HepG2 (cell line): ENCODE data around the gene BBC3. TPM values are rescaled to one million over a fixed set of nuclear protein-coding genes. Genes with fewer than 3 reads are reported as not detected.

Source experiments
- ARID3A ChIP-seq: IDR thresholded peaks from 2 replicates; pipeline ENCODE4 v1.6.1; 2012; ENCODE audit warnings: low read depth, low read length, improper control_type of control experiment
- FOSL1 ChIP-seq: sonication (generic); formaldehyde crosslinking; IDR thresholded peaks from 2 replicates; pipeline ENCODE4 v1.9.0; 2021; ENCODE audit warnings: missing genetic modification reagents, borderline replicate concordance
- HNRNPLL ChIP-seq: fragments of 200-400 bp; formaldehyde crosslinking; IDR thresholded peaks from 2 replicates; pipeline ENCODE4 v1.6.1; 2017; ENCODE audit warnings: mild to moderate bottlenecking, low read depth, low read length; ENCODE audit not compliant: poor library complexity, severe bottlenecking
- PATZ1 ChIP-seq: sonication (generic); formaldehyde crosslinking; IDR thresholded peaks from 2 replicates; pipeline ENCODE4 v1.4.0; 2020; ENCODE audit warnings: missing genetic modification reagents
- PCBP1 ChIP-seq: fragments of 200-400 bp; formaldehyde crosslinking; IDR thresholded peaks from 2 replicates; pipeline ENCODE4 v1.6.1; 2017; ENCODE audit warnings: mild to moderate bottlenecking, low read depth, low read length, borderline replicate concordance
- PHF20 ChIP-seq: sonication (generic); formaldehyde crosslinking; IDR thresholded peaks from 2 replicates; pipeline ENCODE4 v1.5.0; 2020; ENCODE audit warnings: mild to moderate bottlenecking, missing genetic modification reagents
- PHF21A ChIP-seq: sonication (generic); formaldehyde crosslinking; IDR thresholded peaks from 2 replicates; pipeline ENCODE4 v1.5.0; 2020; ENCODE audit warnings: mild to moderate bottlenecking, missing genetic modification reagents
- PRDM4 ChIP-seq: sonication (generic); formaldehyde crosslinking; IDR thresholded peaks from 2 replicates; pipeline ENCODE4 v1.9.0; 2021; ENCODE audit warnings: missing genetic modification reagents, borderline replicate concordance
- REL ChIP-seq: sonication (generic); formaldehyde crosslinking; conservative IDR thresholded peaks from 2 replicates; pipeline ENCODE4 v1.8.0; 2022; ENCODE audit warnings: mild to moderate bottlenecking, missing genetic modification reagents, moderate library complexity
- RFX5 ChIP-seq: IDR thresholded peaks from 2 replicates; pipeline ENCODE4 v1.6.1; 2011; ENCODE audit warnings: low read depth, low read length, improper control_type of control experiment
- RFXAP ChIP-seq: sonication (generic); formaldehyde crosslinking; IDR thresholded peaks from 2 replicates; pipeline ENCODE4 v1.4.0; 2020; ENCODE audit warnings: missing genetic modification reagents, borderline replicate concordance
- TFAP4 ChIP-seq: sonication (generic); IDR thresholded peaks from 2 replicates; pipeline ENCODE4 v1.6.1; 2016; ENCODE audit warnings: low read depth, borderline replicate concordance
- TFDP2 ChIP-seq: sonication (generic); formaldehyde crosslinking; IDR thresholded peaks from 2 replicates; pipeline ENCODE4 v1.4.0; 2020; ENCODE audit warnings: missing genetic modification reagents
- ZNF331 ChIP-seq: sonication (generic); formaldehyde crosslinking; IDR thresholded peaks from 2 replicates; pipeline ENCODE4 v1.4.0; 2020; ENCODE audit warnings: missing genetic modification reagents
- ZNF580 ChIP-seq: IDR thresholded peaks from 2 replicates; pipeline ENCODE4 v1.6.1; 2016; ENCODE audit warnings: low read depth, borderline replicate concordance
- ZNF800 ChIP-seq: sonication (generic); formaldehyde crosslinking; IDR thresholded peaks from 2 replicates; pipeline ENCODE4 v1.4.0; 2020; ENCODE audit warnings: missing genetic modification reagents
- ZNF841 ChIP-seq: sonication (generic); formaldehyde crosslinking; IDR thresholded peaks from 2 replicates; pipeline ENCODE4 v1.8.1; 2023; ENCODE audit warnings: missing genetic modification reagents, borderline replicate concordance
- polyA plus RNA-seq, 8 experiments: library from polyadenylated mRNA; depleted of rRNA in 3 of 8; stranded (reverse) in 7 of 8; unstranded in 1 of 8; fragments of >200 nt; fragmentation: Illumina TruSeq in 4 of 8; extraction: Trizol in 4 of 8; gene quantifications; 2 replicates each; pipeline versions ENCODE4 v1.2.1 to v1.2.3, GENCODE V29; 2011 to 2016; ENCODE audit warnings: low read depth in 4 of 8, missing spikeins in 1 of 8, mixed read lengths in 1 of 8; ENCODE audit not compliant: insufficient read depth in 1 of 8
- total RNA-seq, 5 experiments: library from RNA; depleted of rRNA; stranded (reverse); fragments of >200 nt; fragmentation: Illumina TruSeq; extraction: Trizol; gene quantifications; 2 replicates each; pipeline ENCODE4 v1.2.3, GENCODE V29; 2016; ENCODE audit warnings: low read depth in 1 of 5

BBC3 gene
- total and polyA plus RNA-seq, 2 of the 13 experiments (the other 11 are each of a cell fraction or from before 2014, with no cell fraction given): 6.1 to 8.8 TPM

- no peak for TF ChIP-seq FOSL1 (CRISPR knock-in tag)
- TF ChIP-seq RFXAP (CRISPR knock-in tag): no peak
- 0 out of 2 replicates have a peak, but pooled peaks have one; percentile 10 for TF ChIP-seq PHF20 (CRISPR knock-in tag)
- TF ChIP-seq PRDM4: no peak
- 0 out of 2 replicates have a peak, but pooled peaks have one; percentile 11 for TF ChIP-seq RFX5
- TF ChIP-seq PCBP1: 0 out of 2 replicates have a peak, but pooled peaks have one; percentile 4
- TF ChIP-seq ZNF841 (CRISPR knock-in tag): no peak
- TF ChIP-seq ZNF800 (CRISPR knock-in tag): no peak
- peak; percentile 56 for TF ChIP-seq HNRNPLL
- TF ChIP-seq PATZ1: peak; percentile 53
- peak; percentile 24; the same call in 1 of the 2 replicates for TF ChIP-seq ARID3A
- peak; percentile 94 for TF ChIP-seq TFAP4
- no peak; the same call in 1 of the 2 replicates for TF ChIP-seq ZNF331
- 0 out of 2 replicates have a peak, but pooled peaks have one; percentile 6 for TF ChIP-seq ZNF580
- no peak; the same call in 1 of the 2 replicates for TF ChIP-seq PHF21A (CRISPR knock-in tag)
- TF ChIP-seq TFDP2: 0 out of 2 replicates have a peak, but pooled peaks have one; percentile 29
- no peak for TF ChIP-seq REL (CRISPR knock-in tag)
Observed at GRCh38 chr19:47256693-47257410, 25.9 kb upstream of the BBC3 start (continued).
